Anterior cingulate cortex (tissue), 58 donors: ENCODE data around the gene SERPINB5.
"Not testable (repeated sequence)": the region's sequence is repeated elsewhere in the genome, so short reads cannot be mapped to it uniquely, and the experiment has no call there.

Experiments
- DNase-seq, 58 donors: peaks; one replicate each; lab custom pipeline; 2025; lab: John Stamatoyannopoulos, UW

Gene SERPINB5, protein sequence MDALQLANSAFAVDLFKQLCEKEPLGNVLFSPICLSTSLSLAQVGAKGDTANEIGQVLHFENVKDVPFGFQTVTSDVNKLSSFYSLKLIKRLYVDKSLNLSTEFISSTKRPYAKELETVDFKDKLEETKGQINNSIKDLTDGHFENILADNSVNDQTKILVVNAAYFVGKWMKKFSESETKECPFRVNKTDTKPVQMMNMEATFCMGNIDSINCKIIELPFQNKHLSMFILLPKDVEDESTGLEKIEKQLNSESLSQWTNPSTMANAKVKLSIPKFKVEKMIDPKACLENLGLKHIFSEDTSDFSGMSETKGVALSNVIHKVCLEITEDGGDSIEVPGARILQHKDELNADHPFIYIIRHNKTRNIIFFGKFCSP

DNA sequence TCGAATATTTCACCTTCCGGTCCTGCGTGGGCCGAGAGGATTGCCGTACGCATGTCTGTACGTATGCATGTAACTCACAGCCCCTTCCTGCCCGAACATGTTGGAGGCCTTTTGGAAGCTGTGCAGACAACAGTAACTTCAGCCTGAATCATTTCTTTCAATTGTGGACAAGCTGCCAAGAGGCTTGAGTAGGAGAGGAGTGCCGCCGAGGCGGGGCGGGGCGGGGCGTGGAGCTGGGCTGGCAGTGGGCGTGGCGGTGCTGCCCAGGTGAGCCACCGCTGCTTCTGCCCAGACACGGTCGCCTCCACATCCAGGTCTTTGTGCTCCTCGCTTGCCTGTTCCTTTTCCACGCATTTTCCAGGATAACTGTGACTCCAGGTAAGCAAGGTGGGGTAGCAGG, at the start of gene SERPINB5:
SERPINB5 (plus strand) TSS at position 291 of the 400 bp plus-strand sequence. CDS start 7,471 bp downstream, outside the sequence.
- DNase-seq = no peak

DNA sequence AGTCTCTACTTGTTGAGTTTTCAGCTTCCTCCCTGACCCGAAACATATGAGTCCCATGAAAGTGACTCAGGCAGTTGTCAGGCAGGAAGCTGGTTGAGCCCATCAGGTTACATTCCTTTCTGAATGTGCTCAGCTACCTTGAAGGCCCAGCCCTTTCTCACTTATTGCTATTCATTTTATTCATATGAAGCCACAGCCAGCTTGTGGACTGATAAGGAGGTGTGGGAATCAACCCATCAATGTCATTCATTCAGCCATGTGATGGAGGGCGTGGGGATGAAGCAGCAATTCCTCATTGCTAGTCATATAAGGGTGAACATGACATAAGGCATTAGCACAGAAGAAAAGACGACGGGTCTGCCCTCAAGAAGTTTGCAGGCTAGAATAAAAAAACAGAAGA, 49.2 kb upstream of the SERPINB5 start:
- no peak for DNase-seq

DNA sequence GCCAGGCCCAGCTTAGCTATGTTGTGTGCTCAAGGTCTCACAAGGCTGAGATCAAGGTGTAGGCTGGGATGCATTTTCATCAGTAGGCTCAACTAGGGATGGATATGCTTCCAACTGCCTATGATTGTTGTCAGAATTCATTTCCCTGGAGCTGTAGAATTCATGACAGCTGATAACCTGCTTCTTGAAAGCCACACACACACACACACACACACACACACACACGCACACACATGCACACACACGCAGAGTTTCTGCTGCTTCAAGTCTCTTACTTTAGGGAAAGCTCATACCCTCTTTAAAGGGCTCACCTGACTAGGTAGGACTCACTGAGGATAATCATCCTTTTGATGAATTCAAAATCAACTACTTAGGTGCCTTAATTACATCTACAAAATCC, 46.2 kb upstream of the SERPINB5 start:
- no peak for DNase-seq

DNA sequence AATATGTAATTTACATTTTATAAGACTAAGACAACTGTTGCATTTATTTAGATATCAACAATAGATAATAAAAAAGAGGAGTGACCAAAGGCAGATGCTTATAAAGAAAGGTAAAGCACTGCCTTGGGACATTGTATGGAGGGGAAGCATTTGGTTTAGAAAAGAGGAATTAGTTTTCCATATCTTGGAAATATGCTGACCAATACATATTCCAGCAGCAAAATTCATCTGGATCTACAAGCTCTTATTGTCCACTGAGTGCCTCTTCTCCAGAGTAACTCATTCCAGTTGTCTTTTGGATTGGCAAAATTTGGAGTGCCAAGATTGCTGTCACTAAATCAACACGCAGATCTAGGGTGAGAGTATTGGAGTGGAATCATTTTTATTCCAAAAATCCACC, 45.6 kb upstream of the SERPINB5 start:
- no peak for DNase-seq

- DNase-seq = no peak
These were observed 43.4 kb upstream of the SERPINB5 start for GRCh38 chr18:63433334-63433866.

DNA sequence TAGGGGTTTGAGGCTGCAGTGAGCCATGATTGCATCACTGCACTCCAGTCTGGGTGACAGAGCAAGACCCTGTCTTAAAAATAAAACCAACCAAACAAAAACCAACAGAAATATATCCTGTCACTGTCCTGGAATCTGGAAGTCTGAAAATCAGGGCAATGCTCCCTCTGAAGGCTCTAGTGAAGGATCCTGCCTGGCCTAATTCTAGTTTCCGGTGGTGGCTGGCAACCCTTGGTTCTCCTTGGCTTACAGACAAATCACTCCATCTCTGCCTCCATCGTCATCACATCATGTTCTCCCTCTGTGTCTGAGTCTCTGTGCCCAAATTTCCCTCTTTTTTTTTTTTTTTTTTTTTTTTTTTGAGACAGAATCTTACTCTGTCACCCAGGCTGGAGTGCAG, 38.6 kb upstream of the SERPINB5 start:
- DNase-seq = no peak

- DNase-seq = peak in 41 of 58 donors; percentile 1 to 46 (median 11)
These were observed 37.4 kb upstream of the SERPINB5 start for GRCh38 chr18:63439334-63439733.

DNA sequence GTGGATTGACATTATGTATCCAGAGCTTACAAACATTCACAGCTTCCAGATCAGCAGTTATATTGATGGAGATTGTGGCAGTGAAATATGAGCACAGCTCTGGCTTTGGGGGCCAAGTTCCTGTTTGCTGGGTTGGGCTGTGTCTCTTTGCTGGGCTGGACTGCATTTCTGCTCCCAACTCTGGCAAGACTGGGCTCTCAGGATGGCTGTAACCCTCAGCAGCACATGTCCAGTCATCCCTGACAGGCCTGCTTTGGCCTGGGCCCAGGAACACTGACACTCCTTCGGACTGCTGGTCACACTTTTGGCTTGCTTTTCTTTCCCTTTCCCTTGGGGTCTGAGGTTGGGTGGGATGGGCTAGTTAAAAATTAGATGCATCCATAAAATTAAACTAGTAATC, 36.5 kb upstream of the SERPINB5 start:
- DNase-seq = no peak

DNA sequence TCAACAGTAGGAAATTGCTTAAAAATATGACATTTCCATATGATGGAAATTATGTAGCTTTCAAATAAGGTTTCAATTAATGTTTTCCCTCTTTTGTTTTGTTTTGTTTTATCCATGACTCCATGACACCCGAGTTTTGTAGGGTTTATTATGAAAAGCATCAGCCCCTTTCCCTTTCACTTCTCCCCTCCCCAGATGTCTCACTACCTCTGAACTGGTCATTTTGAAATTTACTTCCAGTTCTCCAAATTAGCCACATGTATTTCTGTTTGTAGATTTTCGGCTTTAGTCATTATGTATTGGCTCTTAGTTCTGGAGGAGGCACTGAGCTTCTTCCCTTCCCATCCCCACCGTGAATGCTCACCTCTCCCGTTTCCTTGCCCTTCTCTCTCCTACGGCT, 35.9 kb upstream of the SERPINB5 start:
- no peak for DNase-seq

- no peak for DNase-seq
These were observed 32.9 kb upstream of the SERPINB5 start for GRCh38 chr18:63443829-63444228.

GRCh38 chr18:63444580-63444979, 32.2 kb upstream of the SERPINB5 start:
- no peak for DNase-seq

DNA sequence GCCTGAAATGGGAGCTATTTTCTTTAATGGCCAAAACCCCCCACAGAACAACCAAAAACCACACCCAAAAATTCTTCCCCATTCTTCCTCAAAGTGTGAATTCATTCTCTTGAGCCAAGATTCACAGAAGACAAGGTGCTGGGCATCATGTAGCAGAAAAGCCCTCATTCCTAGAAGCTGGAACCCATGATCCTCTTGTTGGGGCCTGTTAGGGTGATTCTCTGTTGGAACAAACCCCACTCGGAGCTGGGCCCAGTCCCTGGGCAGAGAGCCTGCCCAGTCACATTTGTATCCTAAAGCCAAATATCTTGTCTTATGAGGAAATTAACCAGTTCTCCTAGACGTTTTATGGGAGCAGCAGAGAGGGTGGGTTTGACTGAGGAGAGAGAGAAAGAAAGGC, 31.7 kb upstream of the SERPINB5 start:
- no peak for DNase-seq

DNA sequence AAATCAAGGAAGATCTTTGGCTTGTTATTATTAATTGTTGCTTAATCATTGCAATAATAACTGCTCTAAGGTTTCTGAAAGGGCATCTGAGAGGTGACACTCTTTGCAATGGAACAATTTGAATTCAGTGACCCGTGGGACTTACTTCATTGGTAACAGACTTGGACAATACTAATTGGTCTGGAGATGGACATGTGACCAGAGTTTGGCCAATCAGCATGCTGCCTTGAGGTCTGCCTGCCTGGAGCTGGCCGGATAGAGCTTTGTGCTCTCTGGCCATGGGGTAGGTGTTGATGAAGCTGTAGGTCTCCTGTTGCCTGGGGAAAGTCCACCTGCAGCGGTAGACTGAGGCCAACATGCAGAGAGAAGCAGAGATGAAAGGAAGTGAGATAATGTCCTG, 30.5 kb upstream of the SERPINB5 start:
- no peak for DNase-seq

DNA sequence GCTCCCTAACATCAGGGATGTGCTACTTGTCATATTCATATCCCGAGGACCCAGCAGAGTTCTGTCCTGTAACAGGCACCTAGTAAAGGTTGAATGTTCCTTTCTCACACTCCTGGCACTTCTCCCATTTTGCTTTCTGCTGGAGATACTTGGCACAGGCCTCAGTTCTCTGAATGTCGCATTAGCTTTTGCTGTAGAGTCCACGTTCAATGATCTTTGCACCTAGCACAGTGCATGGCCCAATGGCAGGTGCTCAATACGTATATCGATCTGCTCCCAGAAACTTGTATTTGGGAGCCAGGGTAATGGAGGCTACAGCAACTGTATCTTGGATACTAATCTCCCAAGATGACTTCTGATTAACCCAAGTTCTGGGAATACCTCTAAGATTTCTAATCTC, 29.7 kb upstream of the SERPINB5 start:
- DNase-seq = no peak

DNA sequence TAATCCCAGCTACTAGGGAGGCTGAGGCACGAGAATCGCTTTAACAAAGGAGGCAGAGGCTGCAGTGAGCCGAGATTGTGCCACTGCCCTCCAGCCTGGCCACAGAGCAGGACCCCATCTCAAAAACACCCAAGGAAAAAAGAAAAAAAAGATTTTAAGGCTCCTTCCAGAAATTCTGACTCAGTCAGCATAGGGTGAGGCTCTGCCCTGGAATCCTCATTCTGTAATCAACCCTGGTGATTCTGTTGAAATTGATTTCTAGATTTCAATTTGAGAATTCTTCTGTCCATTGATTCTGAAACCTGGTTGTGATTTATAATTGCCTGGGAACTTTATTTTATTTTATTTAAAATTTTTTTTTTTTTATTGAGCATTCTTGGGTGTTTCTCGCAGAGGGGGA, 27.3 kb upstream of the SERPINB5 start:
- DNase-seq = no peak

DNA sequence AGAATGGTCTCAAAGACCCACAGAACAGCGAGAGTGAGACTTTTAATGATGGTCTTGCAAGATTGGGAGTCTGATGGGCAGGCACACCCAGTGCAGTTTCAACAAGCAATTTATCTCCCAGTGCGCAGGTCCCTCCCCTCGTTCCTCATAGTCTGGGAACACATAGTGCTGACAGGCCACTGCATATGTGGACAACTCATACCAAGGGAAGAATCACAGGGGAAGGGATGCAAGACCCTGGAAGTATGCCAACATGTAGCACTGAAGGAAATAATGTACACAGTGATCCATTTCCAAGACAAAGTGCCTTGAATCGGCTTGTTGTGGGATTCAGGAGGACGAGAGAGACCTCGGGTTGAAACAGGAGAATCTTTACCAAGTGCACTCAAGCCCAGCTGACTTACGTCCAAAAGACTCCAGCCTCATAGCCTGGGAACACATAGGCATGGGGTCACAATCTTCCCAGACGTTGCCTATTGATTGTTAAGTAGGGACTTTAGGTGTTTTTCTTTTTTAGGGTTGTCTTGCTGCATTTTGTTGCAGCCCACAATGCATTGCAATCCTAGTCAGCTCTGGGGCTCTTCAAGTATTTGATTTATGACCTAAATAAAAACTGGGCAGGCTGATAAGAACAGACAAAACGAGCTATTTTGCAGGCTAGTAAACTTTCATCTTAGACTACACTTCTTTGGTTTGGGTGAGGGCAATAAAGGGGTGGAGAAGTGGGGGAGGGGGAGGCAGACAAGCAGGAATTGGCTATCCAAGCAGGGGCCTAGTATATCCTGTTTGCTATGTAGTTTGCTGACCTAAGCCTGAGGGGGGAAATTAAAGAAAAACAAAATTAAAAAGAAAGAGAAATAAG, 24.7 kb upstream of the SERPINB5 start:
- DNase-seq = no peak

DNA sequence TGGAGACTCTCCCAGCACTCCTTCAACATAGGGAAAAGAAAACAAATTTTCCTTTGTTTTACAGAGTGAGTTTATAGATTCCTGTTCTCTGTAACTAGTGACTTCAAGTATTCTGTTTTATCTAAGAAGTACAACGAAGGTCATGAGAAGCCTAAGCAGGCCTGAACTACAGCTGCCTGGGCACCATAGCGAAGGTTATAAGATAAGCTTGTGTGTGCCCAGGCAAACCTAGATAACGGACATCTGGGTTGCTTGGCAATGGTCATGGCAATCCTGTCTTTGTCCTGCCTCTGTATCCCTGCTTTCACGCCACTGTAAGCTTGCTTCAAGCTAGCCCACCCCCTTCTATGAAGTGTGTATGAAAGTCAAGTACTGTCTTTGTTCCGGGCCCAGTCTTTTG, 24.0 kb upstream of the SERPINB5 start:
- not testable (repeated sequence) for DNase-seq

DNA sequence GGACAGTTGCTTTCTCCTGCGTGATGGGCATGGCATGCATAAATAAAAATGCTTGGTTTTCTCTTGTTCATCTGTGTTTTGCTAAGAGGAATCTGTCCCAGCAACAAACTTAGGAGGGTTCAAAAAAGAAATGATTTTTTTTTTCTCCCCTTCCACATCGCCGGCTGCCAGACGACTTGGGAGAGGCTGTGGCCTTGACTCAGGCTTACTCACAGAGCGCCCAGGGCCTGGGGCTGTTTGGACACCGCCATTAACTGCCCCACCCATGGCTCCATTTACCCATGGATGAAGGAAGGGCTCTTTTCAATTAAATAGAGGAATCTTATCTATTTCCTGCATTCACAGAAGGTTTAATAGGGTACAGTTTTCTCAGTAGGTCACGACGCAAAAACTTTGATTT, 22.3 kb upstream of the SERPINB5 start:
- no peak for DNase-seq

- no peak for DNase-seq
These were observed 18.8 kb upstream of the SERPINB5 start for GRCh38 chr18:63457977-63458376.

- no peak for DNase-seq
These were observed 16.3 kb upstream of the SERPINB5 start for GRCh38 chr18:63460414-63460813.

GRCh38 chr18:63464434-63464833, 12.3 kb upstream of the SERPINB5 start:
- no peak for DNase-seq
